K562 (cell line): ENCODE results near the gene SYS1.

Experiments
- CHD2 ChIP-seq: IDR thresholded peaks from 2 replicates; pipeline ENCODE4 v1.6.1; 2011; ENCODE audit warnings: low read depth, low read length
- FOS ChIP-seq: IDR thresholded peaks from 3 replicates; pipeline ENCODE4 v1.6.1; 2011; ENCODE audit not compliant: insufficient read length; ENCODE audit errors: extremely low read depth
- FOXM1 ChIP-seq, 2 experiments: fragments of 450-650 bp in 1 of 2; sonication (generic) in 1 of 2; formaldehyde crosslinking in 1 of 2; IDR thresholded peaks; 2 replicates each; pipeline versions ENCODE4 v1.6.1 to v1.9.0; 2017 to 2022; ENCODE audit warnings: low read depth in 2 of 2, mild to moderate bottlenecking in 2 of 2, missing genetic modification reagents in 1 of 2, moderate library complexity in 1 of 2
- MCM7 ChIP-seq, 2 experiments: fragments of 450-650 bp; IDR thresholded peaks; 2 replicates each; pipeline ENCODE4 v1.6.1; 2016 to 2018
- POLR2A ChIP-seq: fragments of 450-650 bp; conservative IDR thresholded peaks from 2 replicates; pipeline ENCODE4 v1.6.1; 2016
- POLR2AphosphoS5 ChIP-seq: IDR thresholded peaks from 2 replicates; pipeline ENCODE4 v1.6.1; 2011; ENCODE audit warnings: mild to moderate bottlenecking, low read depth, low read length, moderate library complexity; ENCODE audit not compliant: control insufficient read depth, insufficient read depth
- SIX5 ChIP-seq, 2 experiments: IDR thresholded peaks; 2 replicates each; pipeline ENCODE4 v1.6.1; 2011; ENCODE audit warnings: low read length in 2 of 2, borderline replicate concordance in 1 of 2, low read depth in 1 of 2, mild to moderate bottlenecking in 1 of 2, moderate library complexity in 1 of 2; ENCODE audit not compliant: insufficient read depth in 1 of 2
- TAF1 ChIP-seq: IDR thresholded peaks from 2 replicates; pipeline ENCODE4 v1.6.1; 2011; ENCODE audit warnings: mild to moderate bottlenecking, low read length, moderate library complexity; ENCODE audit not compliant: insufficient read depth, control insufficient read depth, severe bottlenecking; ENCODE audit errors: extremely low read depth
- TEAD1 ChIP-seq, 2 experiments: fragments of 450-650 bp in 1 of 2; sonication (generic) in 1 of 2; formaldehyde crosslinking; IDR thresholded peaks; 2 replicates each; pipeline versions ENCODE4 v1.4.0 to v1.8.0; 2020 to 2022; ENCODE audit warnings: mild to moderate bottlenecking in 2 of 2, missing genetic modification reagents in 1 of 2
- ZNF830 ChIP-seq: fragments of 250-450 bp; sonication (Bioruptor Pico); IDR thresholded peaks from 2 replicates; pipeline ENCODE4 v1.5.0; 2021; ENCODE audit warnings: mild to moderate bottlenecking
- TF ChIP-seq, protein P1 (sequence below), 2 experiments: fragments of 450-650 bp; formaldehyde crosslinking in 1 of 2; IDR thresholded peaks; 2 replicates each; pipeline versions ENCODE4 v1.4.0 to v1.6.1; 2014 to 2020; ENCODE audit warnings: mild to moderate bottlenecking in 2 of 2, borderline replicate concordance in 1 of 2, low read depth in 1 of 2
- TF ChIP-seq, protein P2 (sequence below): sonication (generic); formaldehyde crosslinking; IDR thresholded peaks from 2 replicates; pipeline ENCODE4 v1.8.1; 2022; ENCODE audit warnings: missing genetic modification reagents
- TF ChIP-seq, protein P3 (sequence below), 2 experiments: fragments of 450-650 bp in 1 of 2; sonication (generic) in 1 of 2; formaldehyde crosslinking in 1 of 2; IDR thresholded peaks in 1 of 2; conservative IDR thresholded peaks in 1 of 2; 2 replicates each; pipeline versions ENCODE4 v1.6.1 to v1.8.1; 2016 to 2023; ENCODE audit warnings: mild to moderate bottlenecking in 2 of 2, moderate library complexity in 2 of 2, inconsistent platforms in 1 of 2, missing genetic modification reagents in 1 of 2

DNA sequence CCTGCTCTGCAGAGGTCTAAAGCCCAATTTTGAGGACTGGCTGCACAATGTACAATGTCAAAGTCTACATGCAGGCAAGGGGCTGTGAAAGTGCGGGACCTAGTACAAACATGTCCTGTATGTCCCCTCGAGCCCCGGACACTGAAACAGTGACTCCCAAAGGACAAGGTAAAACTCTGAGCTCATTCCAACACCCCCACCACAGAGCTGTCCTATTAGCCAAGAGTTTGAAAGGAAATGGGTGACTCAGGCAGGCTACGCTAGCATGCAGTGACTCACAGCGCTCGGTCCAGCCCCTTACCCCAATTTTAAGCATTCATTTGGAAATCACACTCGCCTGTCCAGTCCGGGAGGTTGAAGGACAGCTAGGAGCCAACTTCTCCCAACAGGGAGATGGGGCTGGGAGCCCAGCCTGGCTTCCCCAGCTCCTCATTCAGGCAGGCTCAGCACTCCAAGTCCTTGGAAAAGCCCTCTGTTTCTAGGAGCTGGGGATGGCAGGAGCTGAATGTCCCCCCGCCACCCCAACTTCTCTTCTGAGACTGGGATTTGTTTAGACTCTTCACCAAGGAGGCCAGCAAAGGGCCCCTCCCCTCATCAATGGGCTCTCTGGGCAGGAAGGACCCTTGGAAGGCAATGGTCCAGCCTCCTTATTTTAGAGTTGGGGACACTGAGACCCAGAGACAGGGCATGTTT, 18.6 kb upstream of the SYS1 start:
- TF ChIP-seq, protein P1, sequence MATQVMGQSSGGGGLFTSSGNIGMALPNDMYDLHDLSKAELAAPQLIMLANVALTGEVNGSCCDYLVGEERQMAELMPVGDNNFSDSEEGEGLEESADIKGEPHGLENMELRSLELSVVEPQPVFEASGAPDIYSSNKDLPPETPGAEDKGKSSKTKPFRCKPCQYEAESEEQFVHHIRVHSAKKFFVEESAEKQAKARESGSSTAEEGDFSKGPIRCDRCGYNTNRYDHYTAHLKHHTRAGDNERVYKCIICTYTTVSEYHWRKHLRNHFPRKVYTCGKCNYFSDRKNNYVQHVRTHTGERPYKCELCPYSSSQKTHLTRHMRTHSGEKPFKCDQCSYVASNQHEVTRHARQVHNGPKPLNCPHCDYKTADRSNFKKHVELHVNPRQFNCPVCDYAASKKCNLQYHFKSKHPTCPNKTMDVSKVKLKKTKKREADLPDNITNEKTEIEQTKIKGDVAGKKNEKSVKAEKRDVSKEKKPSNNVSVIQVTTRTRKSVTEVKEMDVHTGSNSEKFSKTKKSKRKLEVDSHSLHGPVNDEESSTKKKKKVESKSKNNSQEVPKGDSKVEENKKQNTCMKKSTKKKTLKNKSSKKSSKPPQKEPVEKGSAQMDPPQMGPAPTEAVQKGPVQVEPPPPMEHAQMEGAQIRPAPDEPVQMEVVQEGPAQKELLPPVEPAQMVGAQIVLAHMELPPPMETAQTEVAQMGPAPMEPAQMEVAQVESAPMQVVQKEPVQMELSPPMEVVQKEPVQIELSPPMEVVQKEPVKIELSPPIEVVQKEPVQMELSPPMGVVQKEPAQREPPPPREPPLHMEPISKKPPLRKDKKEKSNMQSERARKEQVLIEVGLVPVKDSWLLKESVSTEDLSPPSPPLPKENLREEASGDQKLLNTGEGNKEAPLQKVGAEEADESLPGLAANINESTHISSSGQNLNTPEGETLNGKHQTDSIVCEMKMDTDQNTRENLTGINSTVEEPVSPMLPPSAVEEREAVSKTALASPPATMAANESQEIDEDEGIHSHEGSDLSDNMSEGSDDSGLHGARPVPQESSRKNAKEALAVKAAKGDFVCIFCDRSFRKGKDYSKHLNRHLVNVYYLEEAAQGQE (IDR thresholded peaks at IDR 0.05; ENCODE audit: borderline replicate concordance), result no peak
- TF ChIP-seq, protein P1 (CRISPR knock-in tag; IDR thresholded peaks at IDR 0.05; ENCODE audit: low read depth), result no peak
- TF ChIP-seq FOS, result peak; percentile 58
- peak; percentile 40; the same call in 1 of the 2 replicates for TF ChIP-seq POLR2A
- no peak for TF ChIP-seq POLR2AphosphoS5
- TF ChIP-seq CHD2, result no peak
- TF ChIP-seq FOXM1 (IDR thresholded peaks at IDR 0.05; ENCODE audit: low read depth), result no peak
- no peak for TF ChIP-seq FOXM1 (CRISPR knock-in tag; IDR thresholded peaks at IDR 0.05; ENCODE audit: low read depth)
- TF ChIP-seq TEAD1 (CRISPR knock-in tag; IDR thresholded peaks at IDR 0.05), result no peak
- no peak for TF ChIP-seq ZNF830 (CRISPR knock-in tag)
- TF ChIP-seq MCM7 (IDR thresholded peaks at IDR 0.05), result no peak
- TF ChIP-seq, protein P2, sequence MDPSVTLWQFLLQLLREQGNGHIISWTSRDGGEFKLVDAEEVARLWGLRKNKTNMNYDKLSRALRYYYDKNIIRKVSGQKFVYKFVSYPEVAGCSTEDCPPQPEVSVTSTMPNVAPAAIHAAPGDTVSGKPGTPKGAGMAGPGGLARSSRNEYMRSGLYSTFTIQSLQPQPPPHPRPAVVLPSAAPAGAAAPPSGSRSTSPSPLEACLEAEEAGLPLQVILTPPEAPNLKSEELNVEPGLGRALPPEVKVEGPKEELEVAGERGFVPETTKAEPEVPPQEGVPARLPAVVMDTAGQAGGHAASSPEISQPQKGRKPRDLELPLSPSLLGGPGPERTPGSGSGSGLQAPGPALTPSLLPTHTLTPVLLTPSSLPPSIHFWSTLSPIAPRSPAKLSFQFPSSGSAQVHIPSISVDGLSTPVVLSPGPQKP (CRISPR knock-in tag), result no peak
- TF ChIP-seq, protein P3, sequence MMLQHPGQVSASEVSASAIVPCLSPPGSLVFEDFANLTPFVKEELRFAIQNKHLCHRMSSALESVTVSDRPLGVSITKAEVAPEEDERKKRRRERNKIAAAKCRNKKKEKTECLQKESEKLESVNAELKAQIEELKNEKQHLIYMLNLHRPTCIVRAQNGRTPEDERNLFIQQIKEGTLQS (IDR thresholded peaks at IDR 0.05), result peak; percentile 93
- TF ChIP-seq, protein P3 (CRISPR knock-in tag; conservative IDR thresholded peaks at IDR 0.05), result no peak; the same call in 1 of the 2 replicates
- TF ChIP-seq TAF1, result peak; percentile 27
- TF ChIP-seq SIX5 (IDR thresholded peaks at IDR 0.05; ENCODE audit: borderline replicate concordance in 1 of 2, insufficient read depth in 1 of 2, low read depth in 1 of 2, low read length in 2 of 2), result no peak
